OCI-LY7 (cell line): Measurements from ENCODE around the gene SLC5A4. TPM values are rescaled to one million over a fixed set of nuclear protein-coding genes. Genes with fewer than 3 reads are reported as not detected.

Experiments used
- BruUV-seq: library from RNA; stranded (reverse); fragments of 400-500 nt; replicated peaks from 2 replicates; lab custom pipeline; 2021; lab: Mats Ljungman, UMichigan
- CTCF ChIA-PET: fragments of 300-600 bp; sonication (Branson Sonifier 250); formaldehyde crosslinking; loops from one replicate; lab custom pipeline; 2022; ENCODE audit warnings: antibody characterized with exemption; ENCODE audit not compliant: unreplicated experiment; lab: Charles Lee
- POLR2A ChIA-PET: fragments of 300-600 bp; sonication (Branson Sonifier 250); formaldehyde crosslinking; loops from one replicate; lab custom pipeline; 2022; ENCODE audit warnings: antibody characterized with exemption; lab: Charles Lee
- DNase-seq: peaks from one replicate; pipeline ENCODE4 v3.0.0-alpha.2; 2015; ENCODE audit warnings: low spot score
- H2AFZ ChIP-seq: fragments of 200-600 bp; sonication (generic), shearing (Covaris generic); 2 replicates; pipeline ENCODE4 v1.6.1; 2014; ENCODE audit warnings: mild to moderate bottlenecking, antibody characterized with exemption, low read length, moderate library complexity
- H3K27ac ChIP-seq: fragments of 200-600 bp; sonication (generic); 2 replicates; pipeline ENCODE4 v1.5.1; 2014; ENCODE audit warnings: mixed run types, low read depth, mild to moderate bottlenecking, moderate library complexity, low read length, inconsistent platforms; ENCODE audit not compliant: poor library complexity, severe bottlenecking
- H3K36me3 ChIP-seq: fragments of 200-600 bp; sonication (generic); 2 replicates; pipeline ENCODE4 v1.6.1; 2014; ENCODE audit warnings: mild to moderate bottlenecking, antibody characterized with exemption, low read length, moderate library complexity, mixed read lengths; ENCODE audit not compliant: insufficient read depth
- H3K4me1 ChIP-seq: fragments of 200-600 bp; sonication (generic); 2 replicates; pipeline ENCODE4 v1.5.1; 2014; ENCODE audit warnings: mild to moderate bottlenecking, low read length; ENCODE audit not compliant: insufficient read depth, poor library complexity, severe bottlenecking
- H3K4me2 ChIP-seq: fragments of 200-600 bp; sonication (generic); 2 replicates; pipeline ENCODE4 v1.6.1; 2014; ENCODE audit warnings: mild to moderate bottlenecking, low read length
- H3K4me3 ChIP-seq: fragments of 200-600 bp; sonication (generic); 2 replicates; pipeline ENCODE4 v1.5.1; 2014; ENCODE audit warnings: mild to moderate bottlenecking, low read depth, low read length; ENCODE audit not compliant: poor library complexity, severe bottlenecking
- H3K79me2 ChIP-seq: fragments of 200-600 bp; sonication (generic); 2 replicates; pipeline ENCODE4 v1.6.1; 2016; ENCODE audit warnings: low read depth, mild to moderate bottlenecking, low read length, moderate library complexity, mixed read lengths; ENCODE audit not compliant: insufficient read depth
- H3K9me2 ChIP-seq: fragments of 200-600 bp; sonication (generic); 2 replicates; pipeline ENCODE4 v1.6.1; 2016; ENCODE audit warnings: mild to moderate bottlenecking, low read length, mixed read lengths; ENCODE audit not compliant: insufficient read depth
- H3K9me3 ChIP-seq: fragments of 200-600 bp; sonication (generic); 2 replicates; pipeline ENCODE4 v1.6.1; 2014; ENCODE audit warnings: mild to moderate bottlenecking, mixed run types, low read length, mixed read lengths
- H4K20me1 ChIP-seq: fragments of 200-600 bp; sonication (generic); 2 replicates; pipeline ENCODE4 v1.6.1; 2014; ENCODE audit warnings: mild to moderate bottlenecking, antibody characterized with exemption, low read length, moderate library complexity, mixed read lengths; ENCODE audit not compliant: insufficient read depth
- CTCF ChIP-seq: fragments of 200-600 bp; sonication (generic); conservative IDR thresholded peaks from 2 replicates; pipeline ENCODE4 v1.5.1; 2014; ENCODE audit warnings: mild to moderate bottlenecking, antibody characterized with exemption, low read length, moderate library complexity, mixed read lengths
- EZH2phosphoT487 ChIP-seq: fragments of 200-600 bp; sonication (generic); IDR thresholded peaks from 2 replicates; pipeline ENCODE4 v1.6.1; 2018; ENCODE audit warnings: low read depth, borderline replicate concordance, mild to moderate bottlenecking, mixed run types, antibody characterized with exemption, low read length, moderate library complexity, mixed read lengths
- intact Hi-C: fragments of 100-400 bp; cut with micrococcal nuclease; formaldehyde crosslinking; loops from one replicate; pipeline ENCODE4 v1.10.0; 2022; ENCODE audit not compliant: unreplicated experiment
- total RNA-seq, 2 experiments: library from RNA; depleted of rRNA in 1 of 2; stranded (reverse); fragments of >200 nt in 1 of 2; shearing (Covaris generic) in 1 of 2; gene quantifications; 2 replicates each; pipeline ENCODE4 v1.2.3, GENCODE V29; 2014 to 2022

SLC5A4 gene
- total RNA-seq, 2 experiments from 2014 or later, result not detected

- Histone ChIP-seq H3K9me2 (no peaks in the 10 kb centered on the region), H3K4me3 (no peak overlapping the region), H3K4me1 (no peaks in the 10 kb centered on the region), H3K27ac (no peak overlapping the region), H3K9me3 (no peaks in the 10 kb centered on the region), H2AFZ (no peak overlapping the region), H4K20me1 (no peaks in the 10 kb centered on the region), H3K36me3 (no peaks in the 10 kb centered on the region), H3K79me2 (no peaks in the 10 kb centered on the region), H3K4me2 (no peak overlapping the region)
- ChIA-PET POLR2A (no interaction called here), CTCF (no interaction called here)
- TF ChIP-seq CTCF (no peak), EZH2phosphoT487 (no peak)
- no peak for DNase-seq
- intact Hi-C loops, result no loop called here
- BruUV-seq, result no TSS peak
Observed at GRCh38 chr22:32226326-32227104, 28.6 kb downstream of the SLC5A4 start.

GRCh38 chr22:32222991-32223390 lies 32.2 kb downstream of the SLC5A4 start:
- ChIA-PET CTCF (no interaction called here), POLR2A (interaction anchor here (0.6 to 0.7 kb wide), 2 partner anchors 11 to 45 kb away, joined by 3 to 5 read pairs; no protein-coding TSS in a partner anchor)
- H3K4me1 ChIP-seq, result no peaks in the 10 kb centered on the region
- H3K9me3 ChIP-seq, result no peaks in the 10 kb centered on the region
- H3K79me2 ChIP-seq, result no peaks in the 10 kb centered on the region
- intact Hi-C loops, result no loop called here
- no peak for TF ChIP-seq CTCF
- no peak for TF ChIP-seq EZH2phosphoT487
- BruUV-seq, result no TSS peak
- H3K27ac ChIP-seq, result no peak overlapping the region
- no peaks in the 10 kb centered on the region for H4K20me1 ChIP-seq
- no peaks in the 10 kb centered on the region for H3K9me2 ChIP-seq
- H3K36me3 ChIP-seq, result no peaks in the 10 kb centered on the region
- H2AFZ ChIP-seq, result no peak overlapping the region
- no peak overlapping the region for H3K4me3 ChIP-seq
- DNase-seq, result no peak
- H3K4me2 ChIP-seq, result no peak overlapping the region

- no peak overlapping the region for H3K27ac ChIP-seq
- no peaks in the 10 kb centered on the region for H3K79me2 ChIP-seq
- no peaks in the 10 kb centered on the region for H3K4me1 ChIP-seq
- H3K9me3 ChIP-seq, result no peaks in the 10 kb centered on the region
- no peak overlapping the region for H3K4me3 ChIP-seq
- no peak overlapping the region for H3K4me2 ChIP-seq
- no peak for TF ChIP-seq EZH2phosphoT487
- TF ChIP-seq CTCF, result no peak
- POLR2A ChIA-PET, result interaction anchor here (0.7 kb wide), 1 partner anchor 154 kb away, joined by 3 read pairs; no protein-coding TSS in a partner anchor
- intact Hi-C loops, result no loop called here
- DNase-seq, result no peak
- H2AFZ ChIP-seq, result no peak overlapping the region
- H3K9me2 ChIP-seq, result no peaks in the 10 kb centered on the region
- H3K36me3 ChIP-seq, result no peaks in the 10 kb centered on the region
- CTCF ChIA-PET, result no interaction called here
- H4K20me1 ChIP-seq, result no peaks in the 10 kb centered on the region
- no TSS peak for BruUV-seq
Observed at GRCh38 chr22:32219026-32219425, 36.1 kb downstream of the SLC5A4 start.
